ENCODE measurements around the gene TFG.

Gene TFG

DNA sequence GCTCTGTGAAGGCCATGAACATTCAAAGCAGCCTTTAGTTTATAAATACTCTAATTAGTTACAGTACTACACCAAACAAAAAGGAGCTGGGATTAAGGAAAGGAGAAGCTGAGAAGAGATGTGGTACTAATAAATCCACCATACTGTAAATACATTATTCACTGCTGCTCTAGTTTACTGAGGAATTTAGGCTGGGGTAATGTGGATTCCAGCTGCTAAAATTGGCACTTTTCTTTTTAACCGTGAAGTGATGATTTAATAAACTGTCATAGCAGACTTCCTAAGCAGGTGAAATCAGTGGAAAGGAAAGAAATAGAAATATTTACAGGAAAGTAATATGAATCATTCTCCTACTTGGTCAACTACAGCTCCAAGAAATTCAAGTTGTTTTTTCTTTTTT, 88.7 kb downstream of the TFG start:
- no peak for DNase-seq (ENCODE audit: low read depth)
